HG02943 (cell line): Measurements from ENCODE around the gene CYLD.

Experiments
- ATAC-seq: cut with Tn5 transposase; IDR thresholded peaks from one replicate; pipeline ENCODE4 v1.9.1; 2021; ENCODE audit warnings: mild to moderate bottlenecking, low read depth, moderate library complexity; ENCODE audit not compliant: unreplicated experiment

CYLD gene

DNA sequence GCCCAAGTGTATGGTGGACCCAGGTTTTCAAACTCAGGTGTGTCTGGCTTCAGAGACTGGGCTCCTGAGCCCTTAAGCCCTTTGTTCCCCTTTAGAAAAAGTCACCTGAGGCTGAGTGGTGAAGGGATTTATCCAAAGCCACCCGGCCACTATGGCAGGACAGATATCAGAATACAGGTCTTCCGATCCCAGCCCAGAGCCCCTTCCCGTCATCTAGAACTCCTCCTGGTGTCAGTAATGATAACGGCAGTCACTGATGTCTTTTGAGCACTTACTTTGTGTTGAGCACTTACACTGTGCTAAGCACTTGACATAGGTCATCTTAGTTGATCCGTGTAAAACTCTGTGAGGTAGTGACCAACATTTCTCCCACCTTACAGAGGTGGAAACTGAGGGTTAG lies 31.9 kb upstream of the CYLD start:
- no peak for ATAC-seq

DNA sequence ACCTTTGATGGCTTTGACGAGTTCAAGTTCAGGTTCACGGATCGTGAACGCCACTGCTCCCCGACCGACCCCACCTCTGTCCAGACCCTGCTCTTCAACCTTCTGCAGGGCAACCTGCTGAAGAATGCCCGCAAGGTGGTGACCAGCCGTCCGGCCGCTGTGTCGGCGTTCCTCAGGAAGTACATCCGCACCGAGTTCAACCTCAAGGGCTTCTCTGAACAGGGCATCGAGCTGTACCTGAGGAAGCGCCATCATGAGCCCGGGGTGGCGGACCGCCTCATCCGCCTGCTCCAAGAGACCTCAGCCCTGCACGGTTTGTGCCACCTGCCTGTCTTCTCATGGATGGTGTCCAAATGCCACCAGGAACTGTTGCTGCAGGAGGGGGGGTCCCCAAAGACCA lies 30.8 kb upstream of the CYLD start:
- no peak for ATAC-seq

DNA sequence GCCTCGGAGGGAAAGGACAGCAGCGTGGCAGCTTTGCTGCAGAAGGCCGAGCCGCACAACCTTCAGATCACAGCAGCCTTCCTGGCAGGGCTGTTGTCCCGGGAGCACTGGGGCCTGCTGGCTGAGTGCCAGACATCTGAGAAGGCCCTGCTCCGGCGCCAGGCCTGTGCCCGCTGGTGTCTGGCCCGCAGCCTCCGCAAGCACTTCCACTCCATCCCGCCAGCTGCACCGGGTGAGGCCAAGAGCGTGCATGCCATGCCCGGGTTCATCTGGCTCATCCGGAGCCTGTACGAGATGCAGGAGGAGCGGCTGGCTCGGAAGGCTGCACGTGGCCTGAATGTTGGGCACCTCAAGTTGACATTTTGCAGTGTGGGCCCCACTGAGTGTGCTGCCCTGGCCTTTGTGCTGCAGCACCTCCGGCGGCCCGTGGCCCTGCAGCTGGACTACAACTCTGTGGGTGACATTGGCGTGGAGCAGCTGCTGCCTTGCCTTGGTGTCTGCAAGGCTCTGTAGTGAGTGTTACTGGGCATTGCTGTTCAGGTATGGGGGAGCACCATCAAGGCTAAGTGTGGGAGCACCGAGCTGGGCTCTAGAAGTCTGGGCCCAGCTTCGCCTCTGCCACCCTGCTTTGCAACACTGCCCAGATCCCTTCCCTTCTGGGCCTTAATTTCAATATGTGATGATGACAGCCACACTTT lies 29.9 kb upstream of the CYLD start:
- ATAC-seq, result no peak

DNA sequence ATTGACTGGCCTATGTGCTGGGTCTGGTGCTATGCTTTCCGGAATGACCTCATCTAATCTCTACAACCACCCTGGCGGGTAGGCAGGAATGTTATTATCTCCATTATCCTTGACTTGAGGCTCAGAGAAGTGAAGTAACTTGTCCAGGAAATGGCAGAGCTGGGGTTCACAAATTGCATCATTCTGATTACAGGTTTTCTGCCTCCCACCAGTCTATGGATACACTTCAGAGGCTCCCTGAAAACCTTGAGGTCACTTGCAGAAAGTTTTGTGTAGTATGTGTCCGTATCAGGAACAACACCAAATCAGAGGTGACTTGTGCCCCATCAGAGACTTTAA lies 29.4 kb upstream of the CYLD start:
- no peak for ATAC-seq

DNA sequence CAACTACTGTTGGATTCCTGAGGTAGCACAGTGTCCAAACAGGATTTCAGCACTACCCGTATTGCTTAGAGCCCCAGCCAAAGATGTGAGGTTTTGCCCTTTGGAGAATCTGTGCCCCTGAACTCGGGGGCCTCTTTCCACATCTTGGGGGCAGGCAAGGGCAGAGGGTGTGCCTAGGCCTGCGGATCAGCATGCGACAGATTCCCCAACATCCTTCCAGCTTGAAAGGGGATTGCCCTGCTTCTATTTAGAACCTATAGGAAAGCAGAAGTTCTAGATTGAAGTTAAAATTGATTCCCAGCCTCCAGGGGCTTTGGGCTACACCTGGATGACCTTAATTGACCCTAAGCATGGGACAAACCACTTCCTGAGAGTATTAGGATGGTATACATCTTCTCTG lies 28.9 kb upstream of the CYLD start:
- ATAC-seq, result no peak

DNA sequence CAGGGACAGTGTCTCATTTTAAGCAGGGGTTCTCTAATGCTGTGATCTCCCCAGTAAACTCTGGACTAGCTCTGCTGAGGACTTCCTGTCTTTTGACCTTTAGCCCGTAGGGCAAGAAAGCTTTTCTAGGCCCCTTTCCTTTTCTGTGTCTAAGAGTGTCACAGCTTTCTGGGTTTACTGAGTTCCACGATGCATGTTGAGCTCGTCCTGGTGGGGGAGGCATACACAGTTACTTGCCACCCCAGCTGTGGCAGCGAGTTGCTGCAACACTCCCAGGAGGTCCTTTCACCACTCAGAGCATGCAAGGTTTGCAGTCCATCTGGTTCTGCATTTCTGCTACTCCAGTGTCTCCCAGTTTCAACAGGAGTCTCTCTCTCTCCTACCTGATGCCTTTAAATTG lies 24.8 kb upstream of the CYLD start:
- ATAC-seq, result no peak

DNA sequence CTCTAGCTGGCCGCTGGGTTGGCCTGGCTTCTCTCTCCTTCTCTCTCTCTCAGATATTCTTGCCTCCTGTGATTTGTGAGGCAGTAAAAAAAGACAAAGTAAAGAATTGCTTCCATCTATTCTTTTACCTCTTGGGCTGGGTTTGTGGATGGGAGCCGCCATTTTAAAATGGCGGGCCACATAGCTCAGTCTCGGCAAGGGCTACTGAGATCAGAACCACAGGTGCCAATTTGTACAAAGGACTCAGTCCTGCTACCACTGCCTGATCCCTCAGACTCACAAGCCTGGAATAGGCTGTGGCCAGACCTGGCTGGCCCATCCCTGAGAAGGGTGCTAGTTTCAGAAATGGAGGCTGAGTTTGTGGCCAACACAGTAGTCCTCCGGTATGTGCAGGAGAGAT lies 24.4 kb upstream of the CYLD start:
- ATAC-seq, result no peak

DNA sequence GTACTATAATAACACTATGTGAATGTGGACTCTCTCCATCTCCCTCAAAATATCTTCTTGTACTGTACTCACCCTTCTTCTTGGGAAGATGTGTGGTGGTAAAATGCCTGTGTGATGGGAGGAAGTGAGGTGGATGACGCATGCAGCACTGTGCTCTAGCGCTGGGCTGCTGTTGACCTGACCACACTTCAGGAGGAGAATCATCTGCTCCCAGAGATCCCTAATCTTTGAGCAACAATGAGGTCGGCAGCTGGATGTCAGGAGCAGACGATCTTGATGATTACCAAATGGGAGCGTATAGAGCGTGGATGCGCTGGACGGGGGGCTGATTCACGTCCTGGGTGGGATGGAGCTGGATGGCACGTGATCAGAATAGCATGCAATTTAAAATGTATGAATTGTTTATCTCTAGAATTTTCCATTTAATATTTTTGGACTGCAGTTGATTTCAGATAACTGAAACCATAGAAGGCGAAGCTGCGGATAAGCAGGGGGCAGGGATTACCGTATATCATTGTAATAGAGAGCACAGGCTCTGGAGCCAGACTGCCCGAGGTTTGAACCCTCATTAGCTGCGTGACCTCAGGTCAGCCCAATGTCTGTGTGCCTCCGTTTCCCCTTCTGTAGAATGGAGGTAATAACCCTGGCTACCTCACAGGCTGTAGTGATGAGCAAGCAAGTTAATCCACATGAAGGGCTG lies 23.7 kb upstream of the CYLD start:
- no peak for ATAC-seq

DNA sequence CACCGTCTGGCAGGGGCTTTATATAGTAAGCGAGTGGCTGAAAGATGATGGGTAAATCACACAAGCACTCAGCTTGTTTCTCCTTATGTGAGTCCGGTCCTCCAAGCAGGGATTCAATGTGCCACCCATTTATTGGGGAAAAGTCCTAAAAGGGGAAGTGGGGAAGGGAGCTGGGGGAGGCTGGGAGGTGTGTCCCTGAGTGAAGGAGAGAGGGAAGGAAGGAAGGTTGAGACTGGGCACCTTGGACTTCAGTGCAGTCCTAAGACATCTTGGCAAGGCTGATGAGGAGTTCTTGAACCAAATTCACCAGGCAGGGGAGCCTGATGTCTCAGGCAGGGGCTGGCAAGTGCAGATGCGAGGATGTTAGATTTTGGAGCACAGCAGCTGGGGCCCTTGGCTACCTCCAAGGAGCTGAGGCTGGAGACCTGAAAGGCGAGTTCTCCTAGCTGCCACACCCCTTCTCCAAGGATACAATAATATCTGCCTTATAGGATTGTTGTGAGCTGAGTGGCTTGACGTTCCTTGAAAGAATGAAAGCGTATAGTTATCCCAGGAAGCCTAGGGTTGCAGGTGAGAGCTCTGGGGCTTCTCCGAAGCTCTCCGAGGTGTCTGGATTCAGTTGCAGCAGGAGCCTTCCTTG lies 23.0 kb upstream of the CYLD start:
- ATAC-seq, result no peak

DNA sequence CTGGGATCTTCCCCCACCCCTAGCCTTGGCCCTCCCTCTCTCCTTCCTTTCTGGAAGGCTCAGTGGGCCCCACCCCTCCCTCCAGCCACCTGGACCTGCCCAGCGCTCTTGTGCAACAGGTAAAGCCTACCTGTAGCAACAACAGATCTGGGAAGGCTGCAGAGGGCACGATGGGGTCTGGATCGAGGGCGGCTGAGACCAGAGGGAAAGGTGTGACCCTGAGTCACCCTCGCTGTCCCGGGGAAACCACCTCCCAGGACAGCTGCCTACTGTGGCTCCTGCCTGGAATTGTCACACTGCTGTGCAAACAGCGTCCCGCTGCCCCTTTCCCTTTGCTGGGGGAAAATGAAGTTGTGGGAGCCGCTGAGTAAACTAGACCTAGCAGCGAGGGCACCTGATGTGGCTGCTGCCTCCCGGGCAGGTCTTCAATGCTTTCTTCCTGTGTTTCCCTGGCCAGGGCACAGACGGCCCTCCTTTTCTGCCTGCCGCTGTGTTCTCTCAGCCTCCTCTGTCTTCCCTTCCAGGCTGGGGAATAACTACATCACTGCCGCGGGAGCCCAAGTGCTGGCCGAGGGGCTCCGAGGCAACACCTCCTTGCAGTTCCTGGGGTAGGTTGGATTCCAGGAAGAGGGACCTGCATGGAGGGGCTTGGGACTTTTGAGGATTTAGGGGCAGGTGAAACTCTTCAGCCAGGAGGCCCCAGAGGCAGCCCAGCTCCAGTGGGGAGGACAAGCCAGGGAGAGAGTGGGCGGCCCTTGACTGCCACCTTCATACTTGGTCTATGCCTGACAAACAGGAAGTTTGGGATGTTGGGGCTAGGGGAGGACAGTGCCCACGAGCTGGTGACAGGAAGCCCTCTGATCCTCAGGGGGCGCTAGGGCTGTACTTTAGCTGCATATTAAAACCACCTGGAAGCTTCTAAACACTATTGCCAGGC lies 22.2 kb upstream of the CYLD start:
- no peak for ATAC-seq

DNA sequence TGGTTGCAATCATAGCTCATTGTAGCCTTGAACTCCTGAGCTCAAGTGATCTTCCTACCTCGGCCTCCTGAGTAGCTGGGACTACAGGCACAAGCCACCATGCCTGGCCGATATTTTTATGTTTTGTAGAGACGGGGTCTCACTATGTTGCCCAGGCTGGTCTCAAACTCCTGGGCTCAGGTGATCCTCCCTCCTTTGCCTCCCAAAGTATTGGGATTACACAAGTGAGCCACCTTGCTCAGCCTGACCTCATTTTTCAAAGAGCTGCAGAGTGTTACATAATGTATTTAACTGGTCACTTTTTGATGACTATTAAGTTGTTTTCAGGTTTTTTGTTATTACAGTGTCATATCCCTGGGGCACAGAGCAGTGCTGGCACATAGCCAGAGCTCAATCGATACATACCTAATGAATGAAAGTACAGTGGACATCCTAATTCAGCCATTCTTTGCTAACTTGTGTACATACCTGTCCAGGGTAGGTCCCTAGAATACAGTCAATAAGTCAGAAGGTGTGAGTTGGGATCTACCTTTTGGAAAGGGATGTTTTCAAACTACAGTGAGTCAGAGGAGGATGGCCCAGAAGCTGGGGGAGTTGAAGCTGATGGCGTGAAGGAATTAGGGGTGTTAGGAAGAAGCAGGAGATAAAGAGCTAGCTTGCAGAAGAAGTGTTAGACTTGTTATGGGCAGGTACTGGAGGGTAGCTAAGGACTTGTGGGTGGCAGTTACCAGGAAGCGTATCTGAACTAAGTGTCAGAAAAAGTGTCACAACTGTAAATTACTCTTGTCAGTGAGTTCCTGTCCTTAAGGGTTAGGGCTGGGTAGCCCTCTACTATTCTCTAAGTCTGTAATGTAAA lies 20.1 kb upstream of the CYLD start:
- no peak for ATAC-seq

DNA sequence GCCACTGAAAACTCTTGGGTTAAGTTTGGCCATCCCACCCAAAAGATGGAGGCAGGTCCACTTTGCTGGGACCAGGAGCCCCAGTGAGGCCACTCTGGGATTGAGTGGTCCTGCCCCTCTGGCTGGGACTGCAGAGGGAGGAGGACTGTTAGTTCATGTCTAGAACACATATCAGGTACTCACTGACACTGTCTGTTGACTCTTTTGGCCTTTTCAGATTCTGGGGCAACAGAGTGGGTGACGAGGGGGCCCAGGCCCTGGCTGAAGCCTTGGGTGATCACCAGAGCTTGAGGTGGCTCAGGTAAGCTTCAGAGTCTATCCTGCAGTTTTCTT lies 19.5 kb upstream of the CYLD start:
- ATAC-seq, result no peak

DNA sequence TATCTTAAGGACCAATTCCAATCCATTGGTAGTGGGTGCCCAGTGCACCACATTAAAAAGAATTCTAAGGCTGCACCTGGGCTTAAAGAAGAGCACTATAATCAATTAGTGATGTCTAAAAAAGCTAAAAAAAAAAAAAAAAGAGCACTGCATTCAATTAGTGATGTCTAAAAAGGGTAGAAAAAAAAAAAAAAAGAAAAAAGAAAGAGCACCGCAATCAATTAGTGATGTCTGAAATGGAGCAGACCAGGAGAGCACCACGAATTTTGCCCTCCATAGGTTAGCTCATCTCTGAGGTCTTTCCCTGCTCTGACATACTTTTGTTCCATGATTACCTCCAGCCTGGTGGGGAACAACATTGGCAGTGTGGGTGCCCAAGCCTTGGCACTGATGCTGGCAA lies 18.9 kb upstream of the CYLD start:
- ATAC-seq, result no peak

DNA sequence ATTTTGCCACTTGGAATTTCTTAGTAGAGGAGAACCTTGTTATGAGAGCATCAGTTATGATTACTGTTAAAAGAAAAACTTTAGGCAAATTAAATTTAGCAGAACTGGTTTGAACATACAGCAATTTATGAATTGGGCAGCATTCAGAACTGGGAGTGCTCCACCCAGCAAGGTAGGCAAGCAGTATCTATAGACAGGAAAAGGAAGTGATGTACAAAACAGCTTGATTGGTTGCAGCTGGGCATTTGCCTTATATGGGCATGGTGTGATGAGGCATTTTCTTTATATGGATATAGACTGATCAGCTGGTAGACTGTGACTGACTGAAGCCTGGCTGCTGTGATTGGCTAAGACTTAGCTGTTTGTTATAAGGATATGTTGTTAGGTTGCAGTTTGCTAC lies 17.6 kb upstream of the CYLD start:
- no peak for ATAC-seq

DNA sequence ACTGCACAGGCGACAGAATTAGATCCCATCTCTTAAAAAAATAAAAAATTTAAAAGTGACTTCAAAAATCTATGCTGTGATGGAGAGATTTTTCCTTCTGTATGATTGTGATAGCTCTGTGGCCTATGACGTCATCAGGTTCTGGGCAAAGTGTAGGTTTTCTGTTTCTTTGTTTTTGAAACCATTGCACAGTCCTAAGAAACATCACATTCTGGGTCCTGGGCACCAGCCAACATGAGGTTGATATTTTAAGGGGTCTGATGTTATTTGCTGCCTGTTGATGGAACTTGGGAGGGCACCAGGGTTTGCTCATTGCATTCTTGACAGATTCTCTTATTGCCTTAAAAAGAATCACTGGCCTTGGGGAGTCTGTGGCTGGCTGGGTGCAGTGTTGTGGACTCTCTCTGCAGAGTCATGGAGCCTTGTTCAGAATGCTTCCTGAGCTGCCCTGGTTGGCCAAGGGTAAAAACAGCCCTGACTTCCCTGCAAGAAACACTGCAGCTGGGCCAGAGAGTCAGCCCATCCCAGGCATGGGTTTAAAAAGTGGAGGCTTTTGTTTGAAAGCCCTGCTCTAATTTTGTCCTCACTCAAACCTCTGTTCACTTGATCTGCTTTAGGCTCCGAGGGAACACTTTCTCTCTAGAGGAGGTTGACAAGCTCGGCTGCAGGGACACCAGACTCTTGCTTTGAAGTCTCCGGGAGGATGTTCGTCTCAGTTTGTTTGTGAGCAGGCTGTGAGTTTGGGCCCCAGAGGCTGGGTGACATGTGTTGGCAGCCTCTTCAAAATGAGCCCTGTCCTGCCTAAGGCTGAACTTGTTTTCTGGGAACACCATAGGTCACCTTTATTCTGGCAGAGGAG lies 10.5 kb upstream of the CYLD start:
- no peak for ATAC-seq

DNA sequence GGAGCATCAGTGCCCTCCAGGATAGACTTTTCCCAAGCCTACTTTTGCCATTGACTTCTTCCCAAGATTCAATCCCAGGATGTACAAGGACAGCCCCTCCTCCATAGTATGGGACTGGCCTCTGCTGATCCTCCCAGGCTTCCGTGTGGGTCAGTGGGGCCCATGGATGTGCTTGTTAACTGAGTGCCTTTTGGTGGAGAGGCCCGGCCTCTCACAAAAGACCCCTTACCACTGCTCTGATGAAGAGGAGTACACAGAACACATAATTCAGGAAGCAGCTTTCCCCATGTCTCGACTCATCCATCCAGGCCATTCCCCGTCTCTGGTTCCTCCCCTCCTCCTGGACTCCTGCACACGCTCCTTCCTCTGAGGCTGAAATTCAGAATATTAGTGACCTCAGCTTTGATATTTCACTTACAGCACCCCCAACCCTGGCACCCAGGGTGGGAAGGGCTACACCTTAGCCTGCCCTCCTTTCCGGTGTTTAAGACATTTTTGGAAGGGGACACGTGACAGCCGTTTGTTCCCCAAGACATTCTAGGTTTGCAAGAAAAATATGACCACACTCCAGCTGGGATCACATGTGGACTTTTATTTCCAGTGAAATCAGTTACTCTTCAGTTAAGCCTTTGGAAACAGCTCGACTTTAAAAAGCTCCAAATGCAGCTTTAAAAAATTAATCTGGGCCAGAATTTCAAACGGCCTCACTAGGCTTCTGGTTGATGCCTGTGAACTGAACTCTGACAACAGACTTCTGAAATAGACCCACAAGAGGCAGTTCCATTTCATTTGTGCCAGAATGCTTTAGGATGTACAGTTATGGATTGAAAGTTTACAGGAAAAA lies 9.7 kb upstream of the CYLD start:
- no peak for ATAC-seq

DNA sequence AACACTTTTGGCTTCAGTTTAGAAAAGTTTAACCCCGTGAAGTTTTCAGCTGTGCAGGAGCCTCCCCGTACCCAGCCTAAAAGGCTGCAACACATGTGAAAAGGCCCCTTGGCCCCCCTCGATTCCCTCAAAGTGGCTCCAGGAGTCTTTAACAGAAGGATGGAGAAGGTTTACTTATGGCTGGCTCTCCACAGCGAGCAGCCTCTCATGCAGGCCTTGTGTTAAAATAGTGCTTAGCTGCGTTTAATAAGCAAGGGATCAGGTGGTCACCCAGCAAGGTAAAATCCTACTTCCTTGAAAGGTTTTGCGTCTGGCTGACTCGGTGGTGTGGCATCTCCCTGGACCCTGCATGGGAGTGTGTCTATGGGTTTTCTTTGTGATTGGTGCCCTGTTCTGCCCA lies 8.4 kb upstream of the CYLD start:
- ATAC-seq, result no peak

DNA sequence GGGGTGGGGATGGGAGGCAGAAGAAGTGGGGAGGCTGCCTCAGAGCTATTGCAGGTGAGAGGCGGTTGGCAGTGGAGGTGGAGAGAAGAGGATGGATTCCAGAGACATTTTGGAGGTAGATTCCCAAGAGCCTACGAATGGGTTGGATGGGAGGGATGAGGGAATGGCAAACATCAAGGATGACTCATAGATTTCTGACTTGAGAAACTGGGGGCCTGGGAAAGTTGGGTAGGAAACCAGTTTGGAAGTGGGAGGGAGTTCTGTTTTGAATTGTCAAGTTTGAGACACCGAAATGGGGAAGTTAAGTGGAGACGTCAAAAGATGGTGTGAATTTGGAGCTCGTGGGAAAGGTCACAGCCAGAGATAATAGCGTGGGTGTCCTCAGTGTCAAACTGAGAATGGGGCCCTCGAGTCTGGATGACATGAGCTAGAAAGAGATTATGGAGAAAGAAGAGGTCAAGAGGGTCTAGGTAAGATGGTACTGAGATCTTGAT lies 6.2 kb upstream of the CYLD start:
- ATAC-seq, result no peak
